Measurements from ENCODE around the gene SATB2. TPM values are rescaled to one million over a fixed set of nuclear protein-coding genes. Genes with fewer than 3 reads are reported as not detected.

Gene SATB2
- total RNA-seq, 3 donors from 2014 or later, result 125 to 328 (median 183) TPM

GRCh38 chr2:199452260-199452990 lies 5.3 kb downstream of the SATB2 start:
- Histone ChIP-seq H3K36me3 (ENCODE audit: low read depth) (no peaks in the 10 kb centered on the region), H3K4me3 (no peak overlapping the region), H3K4me1 (ENCODE audit: low read depth) (peaks cover 5% of the 10 kb centered on the region), H3K9me3 (no peaks in the 10 kb centered on the region)
- ATAC-seq (no peak), DNase-seq (no peak)
- intact Hi-C loops (cut with DNase I, micrococcal nuclease), result no loop called here
- TF ChIP-seq, protein P1, sequence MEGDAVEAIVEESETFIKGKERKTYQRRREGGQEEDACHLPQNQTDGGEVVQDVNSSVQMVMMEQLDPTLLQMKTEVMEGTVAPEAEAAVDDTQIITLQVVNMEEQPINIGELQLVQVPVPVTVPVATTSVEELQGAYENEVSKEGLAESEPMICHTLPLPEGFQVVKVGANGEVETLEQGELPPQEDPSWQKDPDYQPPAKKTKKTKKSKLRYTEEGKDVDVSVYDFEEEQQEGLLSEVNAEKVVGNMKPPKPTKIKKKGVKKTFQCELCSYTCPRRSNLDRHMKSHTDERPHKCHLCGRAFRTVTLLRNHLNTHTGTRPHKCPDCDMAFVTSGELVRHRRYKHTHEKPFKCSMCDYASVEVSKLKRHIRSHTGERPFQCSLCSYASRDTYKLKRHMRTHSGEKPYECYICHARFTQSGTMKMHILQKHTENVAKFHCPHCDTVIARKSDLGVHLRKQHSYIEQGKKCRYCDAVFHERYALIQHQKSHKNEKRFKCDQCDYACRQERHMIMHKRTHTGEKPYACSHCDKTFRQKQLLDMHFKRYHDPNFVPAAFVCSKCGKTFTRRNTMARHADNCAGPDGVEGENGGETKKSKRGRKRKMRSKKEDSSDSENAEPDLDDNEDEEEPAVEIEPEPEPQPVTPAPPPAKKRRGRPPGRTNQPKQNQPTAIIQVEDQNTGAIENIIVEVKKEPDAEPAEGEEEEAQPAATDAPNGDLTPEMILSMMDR (IDR thresholded peaks at IDR 0.05), result no peak

- TF ChIP-seq, protein P1 (IDR thresholded peaks at IDR 0.05), result no peak
- DNase-seq (no peak), ATAC-seq (no peak)
- intact Hi-C loops (cut with DNase I, micrococcal nuclease), result no loop called here
- Histone ChIP-seq H3K36me3 (ENCODE audit: low read depth) (no peaks in the 10 kb centered on the region), H3K4me1 (ENCODE audit: low read depth) (peaks cover 5% of the 10 kb centered on the region), H3K9me3 (no peaks in the 10 kb centered on the region), H3K4me3 (no peak overlapping the region)
Observed at GRCh38 chr2:199449956-199450355, 7.8 kb downstream of the SATB2 start.

- Histone ChIP-seq H3K4me3 (no peak overlapping the region), H3K36me3 (ENCODE audit: low read depth) (no peaks in the 10 kb centered on the region), H3K4me1 (ENCODE audit: low read depth) (peaks cover 5% of the 10 kb centered on the region), H3K9me3 (no peaks in the 10 kb centered on the region)
- intact Hi-C loops (cut with DNase I, micrococcal nuclease), result no loop called here
- TF ChIP-seq, protein P1 (IDR thresholded peaks at IDR 0.05), result no peak
- ATAC-seq (no peak), DNase-seq (no peak)
Observed at GRCh38 chr2:199449455-199449854, 8.3 kb downstream of the SATB2 start.

DNA sequence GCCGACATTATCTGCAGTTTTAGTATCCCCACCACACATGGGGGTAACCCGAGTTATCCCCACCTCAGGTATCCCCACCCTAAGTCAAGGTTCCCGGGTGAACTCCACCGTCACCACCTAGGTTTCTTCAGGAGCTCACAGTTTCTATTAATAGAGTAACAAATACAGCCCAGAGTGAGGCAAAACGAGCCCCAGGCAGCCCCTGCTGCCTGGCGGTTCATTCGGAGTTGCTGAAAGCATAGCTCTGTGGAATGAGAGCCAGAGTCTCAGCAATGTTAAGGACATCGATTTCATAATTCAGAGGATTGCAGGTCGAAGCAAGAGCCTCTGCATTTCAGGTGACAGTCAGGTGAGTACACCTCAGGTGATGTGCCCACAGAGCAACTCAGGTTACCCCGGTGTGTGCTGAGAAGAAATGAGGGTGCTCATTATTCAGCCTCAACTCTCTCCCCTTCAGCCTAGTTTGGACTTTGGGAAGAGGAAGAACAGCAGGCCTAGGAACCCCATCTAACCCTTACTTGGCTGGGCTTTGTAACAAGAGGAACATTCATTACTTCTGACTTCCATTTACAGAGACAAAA lies 10.7 kb downstream of the SATB2 start:
- DNase-seq (no peak), ATAC-seq (peak; percentile 44)
- TF ChIP-seq, protein P1 (IDR thresholded peaks at IDR 0.05), result no peak
- no peaks in the 10 kb centered on the region for H3K9me3 ChIP-seq
- intact Hi-C loops (cut with DNase I, micrococcal nuclease), result no loop called here
- no peak overlapping the region for H3K4me3 ChIP-seq
- H3K36me3 ChIP-seq (ENCODE audit: low read depth), result no peaks in the 10 kb centered on the region
- H3K4me1 ChIP-seq (ENCODE audit: low read depth), result peaks cover 11% of the 10 kb centered on the region

- no peak for ATAC-seq
- H3K36me3 ChIP-seq (ENCODE audit: low read depth), result no peaks in the 10 kb centered on the region
- DNase-seq, result no peak
- intact Hi-C loops (cut with DNase I, micrococcal nuclease), result no loop called here
- H3K4me1 ChIP-seq (ENCODE audit: low read depth), result peaks cover 21% of the 10 kb centered on the region
- H3K9me3 ChIP-seq, result no peaks in the 10 kb centered on the region
- TF ChIP-seq, protein P1 (IDR thresholded peaks at IDR 0.05), result no peak
- no peak overlapping the region for H3K4me3 ChIP-seq
Observed at GRCh38 chr2:199444749-199445148, 13.0 kb downstream of the SATB2 start.
